Liver (tissue), 3 donors: ENCODE results near the gene AP5M1.

Experiments
- CTCF ChIP-seq: fragments of 150-350 bp; IDR thresholded peaks from 2 replicates; pipeline ENCODE4 v1.5.1; 2017; ENCODE audit warnings: improper control_type of control experiment, low read depth, low read length; ENCODE audit not compliant: missing input control
- FOXA1 ChIP-seq: IDR thresholded peaks from 2 replicates; pipeline ENCODE4 v1.6.1; 2016; ENCODE audit warnings: antibody characterized with exemption
- HNF4G ChIP-seq: IDR thresholded peaks from 2 replicates; pipeline ENCODE4 v1.6.1; 2016; ENCODE audit warnings: antibody characterized with exemption
- JUND ChIP-seq, 2 donors: IDR thresholded peaks; 2 replicates each; pipeline ENCODE4 v1.6.1; 2016; ENCODE audit warnings: antibody characterized with exemption in 2 of 2
- MAX ChIP-seq: IDR thresholded peaks from 2 replicates; pipeline ENCODE4 v1.6.1; 2016; ENCODE audit warnings: antibody characterized with exemption
- RAD21 ChIP-seq, 2 donors: IDR thresholded peaks; 2 replicates each; pipeline ENCODE4 v1.6.1; 2016; ENCODE audit warnings: antibody characterized with exemption in 2 of 2, mild to moderate bottlenecking in 2 of 2
- REST ChIP-seq: IDR thresholded peaks from 2 replicates; pipeline ENCODE4 v1.6.1; 2016; ENCODE audit warnings: antibody characterized with exemption, mild to moderate bottlenecking
- RXRA ChIP-seq, 2 donors: IDR thresholded peaks; 2 replicates each; pipeline ENCODE4 v1.6.1; 2017 to 2018; ENCODE audit warnings: antibody characterized with exemption in 2 of 2, mild to moderate bottlenecking in 1 of 2
- SP1 ChIP-seq: IDR thresholded peaks from 2 replicates; pipeline ENCODE4 v1.6.1; 2018; ENCODE audit warnings: antibody characterized with exemption, mild to moderate bottlenecking
- TAF1 ChIP-seq: conservative IDR thresholded peaks from 2 replicates; pipeline ENCODE4 v1.6.1; 2016; ENCODE audit warnings: antibody characterized with exemption, mild to moderate bottlenecking
- YY1 ChIP-seq: IDR thresholded peaks from 2 replicates; pipeline ENCODE4 v1.6.1; 2016; ENCODE audit warnings: antibody characterized with exemption, mild to moderate bottlenecking
- ZBTB33 ChIP-seq: IDR thresholded peaks from 2 replicates; pipeline ENCODE4 v1.6.1; 2016; ENCODE audit warnings: antibody characterized with exemption
- donor health status: healthy.
- donor health status: healthy.

GRCh38 chr14:57302883-57303282 is 34.1 kb downstream of the AP5M1 start:
- TF ChIP-seq TAF1: no peak
- no peak for TF ChIP-seq CTCF
- no peak for TF ChIP-seq HNF4G
- TF ChIP-seq SP1: no peak
- no peak for TF ChIP-seq JUND (IDR thresholded peaks at IDR 0.05)
- no peak for TF ChIP-seq REST
- no peak for TF ChIP-seq MAX
- no peak for TF ChIP-seq YY1
- TF ChIP-seq FOXA1: no peak
- TF ChIP-seq RXRA (IDR thresholded peaks at IDR 0.05): no peak
- TF ChIP-seq RAD21 (IDR thresholded peaks at IDR 0.05): no peak
- TF ChIP-seq ZBTB33: no peak
